GM18907 (cell line): ENCODE measurements around the gene TEX261.
"Not testable (repeated sequence)": the region's sequence is repeated elsewhere in the genome, so short reads cannot be mapped to it uniquely, and the experiment has no call there.

Experiments used
- ATAC-seq: cut with Tn5 transposase; IDR thresholded peaks from one replicate; pipeline ENCODE4 v1.9.1; 2021; ENCODE audit warnings: mild to moderate bottlenecking, moderate library complexity; ENCODE audit not compliant: unreplicated experiment

TEX261 gene

GRCh38 chr2:71000780-71001591, 6.3 kb upstream of the TEX261 start:
- peak; percentile 96 for ATAC-seq

- ATAC-seq: not testable (repeated sequence)
Measured at GRCh38 chr2:70999931-71000330, 5.3 kb upstream of the TEX261 start.

GRCh38 chr2:70999362-70999761, 4.7 kb upstream of the TEX261 start:
- no peak for ATAC-seq

- ATAC-seq: not testable (repeated sequence)
Measured at GRCh38 chr2:70998885-70999284, 4.2 kb upstream of the TEX261 start.

GRCh38 chr2:70995426-70995729, 705 bp upstream of the TEX261 start:
- ATAC-seq: peak; percentile 62

- peak; percentile 36 for ATAC-seq
Measured at GRCh38 chr2:70994009-70994698, 519 bp downstream of the TEX261 start.

GRCh38 chr2:70992945-70993853, 1.5 kb downstream of the TEX261 start:
- no peak for ATAC-seq

GRCh38 chr2:70991742-70992141, 2.9 kb downstream of the TEX261 start:
- ATAC-seq: no peak

GRCh38 chr2:70991142-70991541, 3.5 kb downstream of the TEX261 start:
- ATAC-seq: no peak

- no peak for ATAC-seq
Measured at GRCh38 chr2:70990216-70990615, 4.5 kb downstream of the TEX261 start.

- ATAC-seq: no peak
Measured at GRCh38 chr2:70988726-70989648, 5.7 kb downstream of the TEX261 start.

GRCh38 chr2:70988151-70988550, 6.5 kb downstream of the TEX261 start:
- no peak for ATAC-seq

- no peak for ATAC-seq
Measured at GRCh38 chr2:70987386-70987785, 7.3 kb downstream of the TEX261 start.

GRCh38 chr2:70986499-70987189, 8.0 kb downstream of the TEX261 start:
- ATAC-seq: no peak

- ATAC-seq: no peak
Measured at GRCh38 chr2:70985956-70986355, 8.7 kb downstream of the TEX261 start.

- ATAC-seq: no peak
Measured at GRCh38 chr2:70985283-70985688, 9.4 kb downstream of the TEX261 start.

GRCh38 chr2:70984576-70985282, 9.9 kb downstream of the TEX261 start:
- ATAC-seq: peak; percentile 91

GRCh38 chr2:70984228-70984575, 10.5 kb downstream of the TEX261 start:
- no peak for ATAC-seq

- ATAC-seq: no peak
Measured at GRCh38 chr2:70983506-70984227, 11.0 kb downstream of the TEX261 start.
